Measurements from ENCODE around the gene GJA3.

GJA3 gene

DNA sequence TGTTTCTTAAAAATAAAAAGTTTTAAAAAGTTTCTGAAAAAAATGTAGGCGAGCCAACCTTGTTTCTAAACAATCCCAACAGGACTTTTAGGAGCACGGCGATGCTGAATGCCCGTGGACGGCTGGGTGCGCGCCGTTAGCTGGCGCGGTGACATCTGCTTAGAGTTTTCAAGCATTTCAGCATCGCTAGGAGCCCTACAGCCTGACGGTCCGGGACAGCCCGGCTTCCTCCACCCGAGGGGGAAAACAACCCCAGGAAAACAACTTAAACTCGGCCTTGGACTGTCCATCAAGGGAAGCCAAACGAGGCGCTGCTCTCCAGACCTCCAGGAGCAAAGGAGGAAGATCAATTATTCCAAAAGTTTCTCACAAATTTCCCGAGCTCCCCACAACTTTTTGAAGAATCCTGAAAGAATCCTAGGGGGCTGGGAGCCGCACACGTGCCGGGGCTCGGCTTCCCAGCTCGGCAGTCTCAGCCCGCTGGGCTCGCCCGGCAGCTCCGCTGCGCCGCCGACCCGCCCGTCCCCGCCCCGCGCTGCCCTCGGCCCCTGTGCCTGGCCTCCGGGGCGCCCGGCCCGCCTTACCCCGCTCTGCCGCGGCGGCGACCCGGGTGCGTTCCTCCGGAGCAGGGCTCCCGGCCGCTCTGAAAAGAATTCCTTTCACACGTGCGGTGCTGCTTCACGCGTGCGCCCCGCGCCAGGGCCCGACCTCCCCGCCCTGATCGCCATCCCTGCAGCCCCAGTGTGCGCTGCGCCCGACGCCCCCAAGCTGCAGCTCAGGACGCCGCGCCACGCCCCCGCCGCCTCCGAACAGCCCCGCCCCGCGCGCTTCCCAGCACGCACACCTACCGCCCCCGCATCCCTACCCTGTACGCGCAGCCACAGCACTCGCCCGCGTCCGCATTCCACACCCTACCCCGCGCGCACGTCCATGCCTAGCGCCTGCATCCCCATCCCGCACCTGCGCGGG, at the start of gene GJA3:
TSS of gene GJA3 (minus strand) at position 747 of the 969 bp plus-strand sequence. CDS start 17,764 bp downstream, outside the sequence.
- DNase-seq, result peak in 14 of 56 donors; percentile 8 to 64 (median 22)

DNA sequence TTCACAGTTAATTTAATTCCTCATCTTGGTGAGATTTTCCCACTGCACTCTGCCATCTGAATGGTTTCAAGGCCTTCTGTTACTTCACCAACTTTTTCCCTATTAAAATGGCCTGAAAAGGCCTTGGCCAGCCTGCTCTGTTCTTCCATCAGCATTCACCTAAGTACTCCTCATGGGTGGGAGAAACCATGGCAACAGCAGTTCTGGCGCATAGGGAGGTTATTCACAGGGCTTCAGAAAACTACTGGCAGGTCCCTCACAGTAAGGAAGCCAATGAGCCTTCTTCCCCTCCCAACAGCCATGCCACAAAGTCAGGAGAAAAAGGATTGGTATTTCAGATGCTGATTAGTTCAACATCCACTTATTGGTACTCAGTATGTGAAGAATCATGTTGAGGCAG, 49.1 kb upstream of the GJA3 start:
- peak in 19 of 56 donors; percentile 12 to 82 (median 35) for DNase-seq

GRCh38 chr13:20206698-20207235, 45.9 kb upstream of the GJA3 start:
- DNase-seq, result no peak

- DNase-seq, result no peak
Observed at GRCh38 chr13:20206065-20206697, 45.3 kb upstream of the GJA3 start.

- DNase-seq, result no peak
Observed at GRCh38 chr13:20198781-20199180, 37.9 kb upstream of the GJA3 start.

GRCh38 chr13:20197361-20197834, 36.5 kb upstream of the GJA3 start:
- peak in 4 of 56 donors; percentile 6 to 30 (median 15) for DNase-seq

DNA sequence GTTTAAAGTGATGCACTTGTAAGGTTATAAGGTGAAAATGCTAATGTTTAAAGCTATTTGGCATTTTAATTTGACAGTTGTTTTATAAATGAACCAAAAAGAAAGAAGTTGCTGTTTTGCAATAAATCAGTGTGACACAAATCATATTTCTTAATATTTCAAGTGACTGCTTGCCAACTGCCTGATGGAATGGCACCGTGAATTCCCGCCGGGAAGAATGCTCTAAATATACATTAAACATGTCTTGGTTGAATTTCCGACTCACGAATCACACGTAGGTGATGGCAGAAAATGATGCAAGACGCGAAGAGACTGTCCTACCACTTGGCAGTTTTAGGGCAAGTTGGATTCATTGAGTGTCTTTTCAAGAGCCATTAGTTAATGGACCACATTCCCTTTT, 34.9 kb upstream of the GJA3 start:
- DNase-seq, result no peak

GRCh38 chr13:20193907-20194631, 33.2 kb upstream of the GJA3 start:
- no peak for DNase-seq

DNA sequence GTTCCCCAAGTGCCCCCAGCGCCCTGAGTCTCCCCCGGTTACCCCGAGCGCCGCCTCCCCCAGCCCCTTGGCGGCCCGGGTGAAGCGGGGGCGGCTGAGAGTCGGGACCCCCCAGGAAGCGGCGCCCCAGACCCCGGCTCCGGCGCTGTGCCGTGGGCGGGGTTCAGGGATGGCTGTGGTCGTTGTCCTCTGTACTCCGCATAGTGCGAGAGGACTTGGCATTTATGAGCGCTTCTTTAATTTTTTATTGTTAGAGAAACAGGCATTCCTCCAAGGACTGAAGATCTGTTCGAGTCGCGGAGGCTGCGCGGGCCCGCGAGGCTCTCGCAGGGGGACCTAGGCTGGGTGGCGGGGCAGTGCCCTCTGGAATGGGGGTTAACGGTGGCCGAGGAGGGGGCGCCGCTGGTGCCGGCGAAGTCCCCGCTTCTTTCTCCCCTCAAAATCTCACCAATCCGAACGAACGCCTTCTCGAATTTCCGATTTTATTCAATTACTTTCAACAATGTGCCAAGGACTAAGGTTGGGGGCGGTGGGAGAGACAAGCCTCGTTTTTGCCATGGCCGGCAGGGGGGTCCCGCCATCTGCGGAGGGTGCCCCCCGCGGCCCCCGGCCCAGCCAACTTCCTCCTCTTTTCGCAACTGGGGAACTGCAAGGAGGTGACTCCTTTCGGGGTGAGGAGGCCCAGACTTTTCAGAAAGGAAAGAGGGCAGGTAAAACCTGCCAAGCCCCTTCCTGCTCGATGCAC, 32.5 kb upstream of the GJA3 start:
- no peak for DNase-seq

- no peak for DNase-seq
Observed at GRCh38 chr13:20192836-20193161, 31.9 kb upstream of the GJA3 start, which contains the start of gene GJB2. GJB2 (minus strand) TSS chr13:20192938; CDS start chr13:20189581, 3,357 bp downstream.

- DNase-seq, result peak in 2 of 56 donors; percentile 12 to 20
Observed at GRCh38 chr13:20192158-20192835, 31.4 kb upstream of the GJA3 start.

- no peak for DNase-seq
Observed at GRCh38 chr13:20191311-20192157, 30.7 kb upstream of the GJA3 start.

DNA sequence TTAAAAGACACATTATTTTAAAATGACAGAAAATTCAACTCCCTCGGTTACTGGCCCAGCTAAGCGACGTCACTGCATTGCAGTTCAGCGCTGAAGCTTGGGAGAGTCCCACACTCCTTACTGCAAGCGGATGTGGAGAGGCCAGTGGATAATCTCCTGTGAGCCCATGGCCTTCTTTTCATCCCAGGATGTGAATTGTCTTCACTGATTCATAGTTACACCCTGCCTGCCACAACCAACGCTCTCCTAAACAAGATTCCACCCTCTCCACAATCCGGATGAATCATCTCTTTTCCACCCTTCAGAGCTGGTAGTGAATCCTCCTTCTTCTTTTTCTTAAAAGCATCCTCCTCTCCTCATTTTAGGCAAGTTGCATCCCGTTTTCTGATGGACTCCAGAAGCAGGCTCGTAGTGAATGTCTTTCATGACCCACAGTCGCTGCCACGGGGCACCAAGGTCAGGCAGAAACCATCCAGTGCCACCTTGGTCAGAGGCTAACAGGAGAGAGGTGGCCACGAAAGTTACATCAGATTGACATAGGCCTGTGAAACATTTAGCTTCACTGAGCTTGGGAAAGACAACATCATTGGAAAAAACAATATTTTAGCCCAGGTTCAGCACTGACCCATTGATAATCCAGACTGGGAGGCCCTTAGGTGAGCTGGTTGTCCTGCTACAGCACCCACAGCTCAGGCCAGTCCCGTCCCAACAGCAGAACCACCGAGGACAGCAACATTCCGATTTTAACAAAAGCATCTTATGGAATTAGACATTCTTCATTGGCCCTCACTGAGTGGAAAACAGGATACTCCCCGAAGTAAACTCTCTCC, 29.8 kb upstream of the GJA3 start:
- DNase-seq, result no peak

- no peak for DNase-seq
Observed at GRCh38 chr13:20190076-20190475, 29.2 kb upstream of the GJA3 start.

GRCh38 chr13:20188667-20189553, 28.1 kb upstream of the GJA3 start:
- DNase-seq, result no peak

GRCh38 chr13:20186771-20187170, 25.9 kb upstream of the GJA3 start:
- no peak for DNase-seq

Data from nucleus accumbens (tissue), 56 donors.